Mammary epithelial cell (primary cell): ENCODE results near the gene ST3GAL6.

Experiments
- EZH2 ChIP-seq: IDR thresholded peaks from 2 replicates; pipeline ENCODE4 v1.6.1; 2012; ENCODE audit warnings: low read length, inconsistent platforms, borderline replicate concordance
- TF ChIP-seq, protein P1 (sequence below), 2 donors: IDR thresholded peaks in 1 of 2; conservative IDR thresholded peaks in 1 of 2; 2 replicates each; pipeline ENCODE4 v1.5.1; 2011 to 2012; ENCODE audit warnings: inconsistent platforms in 2 of 2, low read length in 2 of 2, mild to moderate bottlenecking in 2 of 2, control low read depth in 1 of 2, low read depth in 1 of 2; ENCODE audit not compliant: insufficient read depth in 1 of 2; ENCODE audit errors: extremely low read depth in 1 of 2

DNA sequence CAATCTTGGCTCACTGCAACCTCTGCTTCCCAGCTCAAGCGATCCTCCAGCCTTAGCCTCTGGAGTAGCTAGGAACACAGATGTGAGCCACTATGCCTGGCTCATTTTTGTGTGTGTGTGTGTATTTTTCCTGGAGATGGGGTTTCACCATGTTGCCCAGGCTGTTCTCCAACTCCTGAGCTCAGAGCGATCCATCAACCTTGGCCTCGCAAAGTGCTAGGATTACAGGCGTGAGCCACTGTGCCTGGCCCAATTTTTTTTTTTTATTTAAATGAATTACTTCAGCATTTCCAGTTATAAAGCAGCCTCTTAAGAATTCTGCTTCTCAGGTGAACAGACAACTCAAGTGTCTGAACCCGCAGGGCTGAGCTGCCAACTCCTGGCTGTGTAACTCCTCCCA is 20.1 kb upstream of the ST3GAL6 start:
- TF ChIP-seq, protein P1, sequence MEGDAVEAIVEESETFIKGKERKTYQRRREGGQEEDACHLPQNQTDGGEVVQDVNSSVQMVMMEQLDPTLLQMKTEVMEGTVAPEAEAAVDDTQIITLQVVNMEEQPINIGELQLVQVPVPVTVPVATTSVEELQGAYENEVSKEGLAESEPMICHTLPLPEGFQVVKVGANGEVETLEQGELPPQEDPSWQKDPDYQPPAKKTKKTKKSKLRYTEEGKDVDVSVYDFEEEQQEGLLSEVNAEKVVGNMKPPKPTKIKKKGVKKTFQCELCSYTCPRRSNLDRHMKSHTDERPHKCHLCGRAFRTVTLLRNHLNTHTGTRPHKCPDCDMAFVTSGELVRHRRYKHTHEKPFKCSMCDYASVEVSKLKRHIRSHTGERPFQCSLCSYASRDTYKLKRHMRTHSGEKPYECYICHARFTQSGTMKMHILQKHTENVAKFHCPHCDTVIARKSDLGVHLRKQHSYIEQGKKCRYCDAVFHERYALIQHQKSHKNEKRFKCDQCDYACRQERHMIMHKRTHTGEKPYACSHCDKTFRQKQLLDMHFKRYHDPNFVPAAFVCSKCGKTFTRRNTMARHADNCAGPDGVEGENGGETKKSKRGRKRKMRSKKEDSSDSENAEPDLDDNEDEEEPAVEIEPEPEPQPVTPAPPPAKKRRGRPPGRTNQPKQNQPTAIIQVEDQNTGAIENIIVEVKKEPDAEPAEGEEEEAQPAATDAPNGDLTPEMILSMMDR (conservative IDR thresholded peaks at IDR 0.05 in 1 of 2, IDR thresholded peaks at IDR 0.05 in 1 of 2; ENCODE audit: extremely low read depth in 1 of 2, insufficient read depth in 1 of 2, low read depth in 1 of 2, low read length in 2 of 2): no peak
- TF ChIP-seq EZH2: no peak
